ENCODE measurements around the gene MSI2. TPM values are rescaled to one million over a fixed set of nuclear protein-coding genes. Genes with fewer than 3 reads are reported as not detected.

Gene MSI2
- total RNA-seq, 2 donors from 2014 or later = 88.3 to 114 TPM

- Mint-ChIP-seq H3K36me3 (ENCODE audit: low read depth) (peaks cover 15% of the 10 kb centered on the region), H3K9me3 (no peaks in the 10 kb centered on the region), H3K4me3 (no peak overlapping the region), H3K4me1 (peaks cover 11% of the 10 kb centered on the region), H3K27ac (no peak overlapping the region), H3K27me3 (ENCODE audit: insufficient read depth) (no peaks in the 10 kb centered on the region)
- Histone ChIP-seq H3K27ac (ENCODE audit: low read depth, low read length) (no peak overlapping the region), H3K4me1 (ENCODE audit: control insufficient read depth, insufficient read depth, low read length) (no peaks in the 10 kb centered on the region), H3K4me3 (ENCODE audit: low read length) (no peak overlapping the region), H3K9me3 (ENCODE audit: control insufficient read depth, low read length) (no peaks in the 10 kb centered on the region), H3K9ac (ENCODE audit: extremely low read depth, low read length, poor library complexity, severe bottlenecking) (no peak overlapping the region), H3K27me3 (ENCODE audit: control insufficient read depth, insufficient read depth, low read length, poor library complexity, severe bottlenecking) (no peaks in the 10 kb centered on the region), H3K36me3 (ENCODE audit: control insufficient read depth, insufficient read depth, low read length) (peaks cover 4% of the 10 kb centered on the region)
- no peak for DNase-seq
- no peak for TF ChIP-seq CTCF (conservative IDR thresholded peaks at IDR 0.05)
Observed at GRCh38 chr17:57324631-57325030, 68.3 kb downstream of the MSI2 start.

DNA sequence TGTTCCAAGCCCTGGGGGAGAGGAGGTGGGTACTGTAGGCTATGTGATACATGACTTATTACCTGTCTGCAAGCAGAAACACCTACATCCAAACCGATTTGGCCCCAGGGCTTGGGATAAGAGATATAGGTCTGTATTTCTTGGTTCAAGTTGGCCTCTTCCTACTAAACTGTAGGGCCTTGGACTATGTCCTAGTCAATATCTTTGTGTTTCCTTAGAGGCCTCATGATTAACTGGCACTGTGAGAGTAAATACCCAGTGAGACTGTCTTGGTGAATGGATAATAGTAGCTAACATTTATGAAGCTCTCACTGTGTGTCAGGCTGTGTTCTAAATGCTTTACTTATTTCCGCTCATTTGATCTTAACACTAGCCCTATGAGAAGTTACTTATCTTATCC, 70.0 kb downstream of the MSI2 start:
- peaks cover 22% of the 10 kb centered on the region for H3K36me3 Mint-ChIP-seq (ENCODE audit: low read depth)
- no peak for DNase-seq
- no peak overlapping the region for H3K4me3 ChIP-seq (ENCODE audit: low read length)
- H3K27me3 Mint-ChIP-seq (ENCODE audit: insufficient read depth) = no peaks in the 10 kb centered on the region
- no peak overlapping the region for H3K9ac ChIP-seq (ENCODE audit: extremely low read depth, low read length, poor library complexity, severe bottlenecking)
- no peaks in the 10 kb centered on the region for H3K9me3 Mint-ChIP-seq
- H3K27ac Mint-ChIP-seq = no peak overlapping the region
- H3K4me1 Mint-ChIP-seq = peaks cover 6% of the 10 kb centered on the region
- peaks cover 4% of the 10 kb centered on the region for H3K36me3 ChIP-seq (ENCODE audit: control insufficient read depth, insufficient read depth, low read length)
- H3K27ac ChIP-seq (ENCODE audit: low read depth, low read length) = no peak overlapping the region
- no peaks in the 10 kb centered on the region for H3K4me1 ChIP-seq (ENCODE audit: control insufficient read depth, insufficient read depth, low read length)
- no peaks in the 10 kb centered on the region for H3K27me3 ChIP-seq (ENCODE audit: control insufficient read depth, insufficient read depth, low read length, poor library complexity, severe bottlenecking)
- H3K9me3 ChIP-seq (ENCODE audit: control insufficient read depth, low read length) = no peaks in the 10 kb centered on the region
- H3K4me3 Mint-ChIP-seq = no peak overlapping the region
- TF ChIP-seq CTCF (conservative IDR thresholded peaks at IDR 0.05) = no peak
- WGBS, 2 experiments (ENCODE audit: insufficient coverage in 1 of 2, insufficient read length in 1 of 2) = 92 to 100% methylated on average over 1 to 2 of the region's 2 CpGs

DNA sequence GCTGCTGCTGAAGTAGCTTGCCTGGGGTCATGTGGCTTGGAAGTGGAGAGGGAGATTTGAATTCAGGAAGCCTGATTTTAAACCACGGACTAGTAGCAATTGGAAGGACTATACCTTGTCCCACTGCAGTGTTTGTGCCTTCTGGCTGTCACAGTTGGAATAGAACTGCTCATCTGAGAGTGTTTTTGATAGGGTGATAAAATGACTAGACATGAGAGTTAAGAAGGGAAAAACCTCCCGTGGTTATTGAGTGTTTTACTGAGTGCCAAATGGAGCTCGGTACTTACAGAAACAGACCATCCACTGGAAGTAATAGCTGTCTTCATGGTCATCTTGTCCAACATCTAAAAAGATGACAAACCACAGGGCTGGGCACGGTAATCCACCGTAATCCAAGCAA, 70.4 kb downstream of the MSI2 start:
- H3K9ac ChIP-seq (ENCODE audit: extremely low read depth, low read length, poor library complexity, severe bottlenecking) = no peak overlapping the region
- DNase-seq = no peak
- no peaks in the 10 kb centered on the region for H3K9me3 ChIP-seq (ENCODE audit: control insufficient read depth, low read length)
- Mint-ChIP-seq H3K4me1 (peaks cover 6% of the 10 kb centered on the region), H3K4me3 (no peak overlapping the region), H3K36me3 (ENCODE audit: low read depth) (peaks cover 24% of the 10 kb centered on the region), H3K9me3 (no peaks in the 10 kb centered on the region), H3K27ac (no peak overlapping the region), H3K27me3 (ENCODE audit: insufficient read depth) (no peaks in the 10 kb centered on the region)
- H3K27me3 ChIP-seq (ENCODE audit: control insufficient read depth, insufficient read depth, low read length, poor library complexity, severe bottlenecking) = no peaks in the 10 kb centered on the region
- WGBS, 2 experiments (ENCODE audit: insufficient coverage in 1 of 2, insufficient read length in 1 of 2) = 94 to 97% methylated on average over 4 to 5 of the region's 5 CpGs
- H3K36me3 ChIP-seq (ENCODE audit: control insufficient read depth, insufficient read depth, low read length) = peaks cover 4% of the 10 kb centered on the region
- no peak overlapping the region for H3K27ac ChIP-seq (ENCODE audit: low read depth, low read length)
- H3K4me3 ChIP-seq (ENCODE audit: low read length) = no peak overlapping the region
- H3K4me1 ChIP-seq (ENCODE audit: control insufficient read depth, insufficient read depth, low read length) = no peaks in the 10 kb centered on the region
- TF ChIP-seq CTCF (conservative IDR thresholded peaks at IDR 0.05) = no peak

Measured in endodermal cell (in vitro differentiated cells).